HepG2 (cell line): ENCODE measurements around the gene HSP90AA1. TPM values are rescaled to one million over a fixed set of nuclear protein-coding genes. Genes with fewer than 3 reads are reported as not detected.

Source experiments
- CHD2 ChIP-seq: IDR thresholded peaks from 2 replicates; pipeline ENCODE4 v1.6.1; 2011; ENCODE audit warnings: low read depth, low read length, improper control_type of control experiment
- ETV5 ChIP-seq: IDR thresholded peaks from 2 replicates; pipeline ENCODE4 v1.6.1; 2018; ENCODE audit warnings: missing biosample characterization, missing genetic modification reagents, inconsistent platforms, borderline replicate concordance
- HNF1A ChIP-seq, 2 experiments: sonication (generic) in 1 of 2; formaldehyde crosslinking in 1 of 2; IDR thresholded peaks; 2 replicates each; pipeline versions ENCODE4 v1.4.0 to v1.6.1; 2016 to 2020; ENCODE audit warnings: borderline replicate concordance in 1 of 2, low read depth in 1 of 2, mild to moderate bottlenecking in 1 of 2, missing genetic modification reagents in 1 of 2
- IKZF1 ChIP-seq: fragments of 450-650 bp; IDR thresholded peaks from 2 replicates; pipeline ENCODE4 v1.7.1; 2016
- KLF16 ChIP-seq, 2 experiments: sonication (generic) in 1 of 2; formaldehyde crosslinking in 1 of 2; IDR thresholded peaks; 2 replicates each; pipeline versions ENCODE4 v1.6.1 to v1.8.0; 2016 to 2023; ENCODE audit warnings: missing genetic modification reagents in 2 of 2, missing compliant biosample characterization in 1 of 2
- MLX ChIP-seq: IDR thresholded peaks from 2 replicates; pipeline ENCODE4 v1.6.1; 2016
- NFATC3 ChIP-seq: sonication (generic); formaldehyde crosslinking; IDR thresholded peaks from 2 replicates; pipeline ENCODE4 v1.5.1; 2020; ENCODE audit warnings: mild to moderate bottlenecking, missing genetic modification reagents
- NFRKB ChIP-seq: fragments of 450-650 bp; IDR thresholded peaks from 2 replicates; pipeline ENCODE4 v1.6.1; 2017
- NR2F6 ChIP-seq, 2 experiments: IDR thresholded peaks; 2 replicates each; pipeline ENCODE4 v1.6.1; 2016; ENCODE audit warnings: antibody characterized with exemption in 1 of 2, mild to moderate bottlenecking in 1 of 2
- SMAD3 ChIP-seq: sonication (generic); formaldehyde crosslinking; IDR thresholded peaks from 2 replicates; pipeline ENCODE4 v1.4.0; 2020; ENCODE audit warnings: missing genetic modification reagents
- WIZ ChIP-seq: sonication (generic); formaldehyde crosslinking; IDR thresholded peaks from 2 replicates; pipeline ENCODE4 v1.5.1; 2020; ENCODE audit warnings: mild to moderate bottlenecking, missing genetic modification reagents
- ZMYM2 ChIP-seq: sonication (generic); formaldehyde crosslinking; IDR thresholded peaks from 2 replicates; pipeline ENCODE4 v1.8.0; 2022; ENCODE audit warnings: mild to moderate bottlenecking, missing genetic modification reagents
- ZNF3 ChIP-seq: IDR thresholded peaks from 2 replicates; pipeline ENCODE4 v1.7.0; 2017; ENCODE audit warnings: inconsistent platforms
- ZNF383 ChIP-seq: sonication (generic); formaldehyde crosslinking; IDR thresholded peaks from 2 replicates; pipeline ENCODE4 v1.4.0; 2020; ENCODE audit warnings: missing genetic modification reagents, mild to moderate bottlenecking, borderline replicate concordance
- ZNF501 ChIP-seq: sonication (generic); formaldehyde crosslinking; IDR thresholded peaks from 2 replicates; pipeline ENCODE4 v1.5.1; 2020; ENCODE audit warnings: mild to moderate bottlenecking, moderate library complexity, missing genetic modification reagents
- ZNF614 ChIP-seq: IDR thresholded peaks from 2 replicates; pipeline ENCODE4 v1.6.1; 2018; ENCODE audit warnings: missing biosample characterization, missing genetic modification reagents, inconsistent platforms, borderline replicate concordance
- ZNF678 ChIP-seq: sonication (generic); formaldehyde crosslinking; IDR thresholded peaks from 2 replicates; pipeline ENCODE4 v1.4.0; 2020; ENCODE audit warnings: mild to moderate bottlenecking, missing genetic modification reagents
- polyA plus RNA-seq, 8 experiments: library from polyadenylated mRNA; depleted of rRNA in 3 of 8; stranded (reverse) in 7 of 8; unstranded in 1 of 8; fragments of >200 nt; fragmentation: Illumina TruSeq in 4 of 8; extraction: Trizol in 4 of 8; gene quantifications; 2 replicates each; pipeline versions ENCODE4 v1.2.1 to v1.2.3, GENCODE V29; 2011 to 2016; ENCODE audit warnings: low read depth in 4 of 8, missing spikeins in 1 of 8, mixed read lengths in 1 of 8; ENCODE audit not compliant: insufficient read depth in 1 of 8
- total RNA-seq, 5 experiments: library from RNA; depleted of rRNA; stranded (reverse); fragments of >200 nt; fragmentation: Illumina TruSeq; extraction: Trizol; gene quantifications; 2 replicates each; pipeline ENCODE4 v1.2.3, GENCODE V29; 2016; ENCODE audit warnings: low read depth in 1 of 5
- TF ChIP-seq, protein P1 (sequence below): IDR thresholded peaks from 2 replicates; pipeline ENCODE4 v1.6.1; 2016; ENCODE audit warnings: low read depth, borderline replicate concordance
- TF ChIP-seq, protein P2 (sequence below): sonication (generic); formaldehyde crosslinking; IDR thresholded peaks from 2 replicates; pipeline ENCODE4 v1.8.1; 2023; ENCODE audit warnings: mild to moderate bottlenecking, inconsistent platforms, moderate library complexity, missing genetic modification reagents, borderline replicate concordance
- TF ChIP-seq, protein P3 (sequence below): sonication (generic); formaldehyde crosslinking; IDR thresholded peaks from 2 replicates; pipeline ENCODE4 v1.4.0; 2020; ENCODE audit warnings: missing genetic modification reagents, borderline replicate concordance

Gene HSP90AA1
- total and polyA plus RNA-seq, 2 of the 13 experiments (the other 11 are each of a cell fraction or from before 2014, with no cell fraction given), result 262 to 636 TPM

DNA sequence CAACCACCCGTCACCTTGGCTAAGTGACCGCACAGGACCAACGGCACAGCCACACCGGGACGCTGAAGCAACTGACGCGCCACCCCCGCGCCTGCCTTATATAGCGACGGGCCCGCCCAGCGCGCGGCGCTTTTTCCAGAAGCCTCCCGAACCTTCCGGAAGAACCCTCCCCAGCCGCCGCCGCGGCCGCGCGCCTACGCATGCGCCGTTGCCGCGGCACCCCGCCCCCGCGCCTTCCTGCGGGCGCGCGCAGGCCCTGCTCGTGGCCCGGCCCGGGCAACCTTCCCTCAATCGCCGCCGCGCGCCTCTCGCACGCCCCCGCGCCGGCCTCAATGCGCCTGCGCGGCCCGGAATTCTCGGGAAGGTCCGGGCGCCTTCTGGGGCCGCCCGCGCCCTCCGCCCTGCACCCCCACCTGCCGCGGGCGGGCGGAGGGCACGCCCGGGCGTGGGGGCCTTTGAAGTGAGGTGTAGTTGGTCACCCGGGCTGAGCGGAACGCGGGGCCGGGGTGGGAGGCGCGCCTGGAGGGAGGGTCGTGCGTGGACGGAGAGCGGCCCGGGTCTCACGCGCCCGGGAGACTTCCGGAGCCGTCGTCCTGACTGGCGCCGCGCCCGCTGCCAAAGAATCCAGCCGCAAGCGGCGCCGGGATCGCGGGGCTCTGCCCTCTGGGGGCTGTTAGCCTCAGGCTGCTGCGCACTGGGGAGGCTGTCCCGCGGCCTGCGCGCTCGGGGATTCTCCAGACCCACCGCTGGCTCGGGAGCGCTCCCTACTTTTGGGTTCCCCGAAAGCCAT is at the start of gene HSP90AA1 (continued):
- TF ChIP-seq ZNF383 (CRISPR knock-in tag) (no peak), ZNF678 (no peak), ZMYM2 (CRISPR knock-in tag) (no peak), NFRKB (no peak), KLF16 (CRISPR knock-in tag; IDR thresholded peaks at IDR 0.05) (peak in 1 of 2 experiments; percentile 54; a peak in 2 of 4 replicates), MLX (CRISPR knock-in tag) (0 out of 2 replicates have a peak, but pooled peaks have one; percentile 16), NFATC3 (no peak), CHD2 (no peak), ETV5 (peak; percentile 91), HNF1A (IDR thresholded peaks at IDR 0.05; ENCODE audit: low read depth) (no peak), HNF1A (CRISPR knock-in tag; IDR thresholded peaks at IDR 0.05; ENCODE audit: borderline replicate concordance) (no peak), SMAD3 (CRISPR knock-in tag) (no peak), IKZF1 (no peak), NR2F6 (IDR thresholded peaks at IDR 0.05) (no peak), NR2F6 (CRISPR knock-in tag; IDR thresholded peaks at IDR 0.05) (no peak), ZNF3 (CRISPR knock-in tag) (no peak), WIZ (peak; percentile 73; the same call in 1 of the 2 replicates), ZNF614 (CRISPR knock-in tag) (peak; percentile 70; the same call in 1 of the 2 replicates), ZNF501 (peak; percentile 81; the same call in 1 of the 2 replicates)
- TF ChIP-seq, protein P1, sequence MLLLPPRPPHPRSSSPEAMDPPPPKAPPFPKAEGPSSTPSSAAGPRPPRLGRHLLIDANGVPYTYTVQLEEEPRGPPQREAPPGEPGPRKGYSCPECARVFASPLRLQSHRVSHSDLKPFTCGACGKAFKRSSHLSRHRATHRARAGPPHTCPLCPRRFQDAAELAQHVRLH, result peak; percentile 75; the same call in 1 of the 2 replicates
- TF ChIP-seq, protein P2, sequence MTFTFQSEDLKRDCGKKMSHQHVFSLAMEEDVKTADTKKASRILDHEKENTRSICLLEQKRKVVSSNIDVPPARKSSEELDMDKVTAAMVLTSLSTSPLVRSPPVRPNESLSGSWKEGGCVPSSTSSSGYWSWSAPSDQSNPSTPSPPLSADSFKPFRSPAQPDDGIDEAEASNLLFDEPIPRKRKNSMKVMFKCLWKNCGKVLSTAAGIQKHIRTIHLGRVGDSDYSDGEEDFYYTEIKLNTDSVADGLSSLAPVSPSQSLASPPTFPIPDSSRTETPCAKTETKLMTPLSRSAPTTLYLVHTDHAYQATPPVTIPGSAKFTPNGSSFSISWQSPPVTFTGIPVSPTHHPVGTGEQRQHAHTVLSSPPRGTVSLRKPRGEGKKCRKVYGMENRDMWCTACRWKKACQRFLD (CRISPR knock-in tag), result peak; percentile 69; the same call in 1 of the 2 replicates
- TF ChIP-seq, protein P3, sequence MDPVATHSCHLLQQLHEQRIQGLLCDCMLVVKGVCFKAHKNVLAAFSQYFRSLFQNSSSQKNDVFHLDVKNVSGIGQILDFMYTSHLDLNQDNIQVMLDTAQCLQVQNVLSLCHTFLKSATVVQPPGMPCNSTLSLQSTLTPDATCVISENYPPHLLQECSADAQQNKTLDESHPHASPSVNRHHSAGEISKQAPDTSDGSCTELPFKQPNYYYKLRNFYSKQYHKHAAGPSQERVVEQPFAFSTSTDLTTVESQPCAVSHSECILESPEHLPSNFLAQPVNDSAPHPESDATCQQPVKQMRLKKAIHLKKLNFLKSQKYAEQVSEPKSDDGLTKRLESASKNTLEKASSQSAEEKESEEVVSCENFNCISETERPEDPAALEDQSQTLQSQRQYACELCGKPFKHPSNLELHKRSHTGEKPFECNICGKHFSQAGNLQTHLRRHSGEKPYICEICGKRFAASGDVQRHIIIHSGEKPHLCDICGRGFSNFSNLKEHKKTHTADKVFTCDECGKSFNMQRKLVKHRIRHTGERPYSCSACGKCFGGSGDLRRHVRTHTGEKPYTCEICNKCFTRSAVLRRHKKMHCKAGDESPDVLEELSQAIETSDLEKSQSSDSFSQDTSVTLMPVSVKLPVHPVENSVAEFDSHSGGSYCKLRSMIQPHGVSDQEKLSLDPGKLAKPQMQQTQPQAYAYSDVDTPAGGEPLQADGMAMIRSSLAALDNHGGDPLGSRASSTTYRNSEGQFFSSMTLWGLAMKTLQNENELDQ (CRISPR knock-in tag), result peak; percentile 29; the same call in 1 of the 2 replicates
